HG03139 (cell line): ENCODE measurements around the gene PEX6.

Experiments
- ATAC-seq: cut with Tn5 transposase; IDR thresholded peaks from one replicate; pipeline ENCODE4 v1.9.1; 2021; ENCODE audit not compliant: unreplicated experiment

PEX6 gene

DNA sequence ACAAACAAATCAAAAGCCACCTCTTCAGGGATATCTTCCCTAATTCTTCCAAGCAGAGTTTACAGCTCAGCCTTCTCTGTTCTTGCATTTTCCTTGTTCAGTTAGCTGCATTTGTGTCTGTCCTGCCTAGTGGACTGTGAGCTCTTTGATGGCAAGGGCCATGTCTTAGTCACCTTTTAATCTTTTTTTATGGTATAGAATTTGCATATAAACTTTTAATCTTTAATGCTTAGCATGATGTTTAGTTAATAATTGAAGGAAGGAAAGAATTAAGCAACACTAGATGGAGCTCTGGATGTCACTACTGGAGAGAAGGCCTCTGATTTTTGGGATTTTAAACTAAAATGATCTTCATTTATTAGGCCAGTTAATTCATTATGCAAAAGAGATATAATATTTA is 17.5 kb upstream of the PEX6 start:
- ATAC-seq = no peak

DNA sequence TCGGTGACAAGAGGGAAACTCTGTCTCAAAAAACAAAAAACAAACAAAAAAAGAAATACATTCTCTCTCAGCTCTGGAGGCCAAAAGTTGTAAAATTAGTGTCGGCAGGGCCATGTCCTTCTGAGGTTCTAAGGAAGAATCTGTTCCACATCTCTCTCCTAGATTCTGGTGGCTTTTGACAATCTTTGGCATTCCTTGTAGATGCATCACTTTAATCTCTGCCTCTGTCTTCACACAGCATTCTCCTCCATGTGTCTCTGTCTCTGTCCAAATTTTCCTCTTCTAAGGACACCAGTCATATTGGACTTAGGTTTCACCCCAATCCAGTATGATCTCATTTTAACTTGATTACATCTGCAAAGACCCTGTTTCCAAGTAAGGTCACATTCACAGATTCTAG is 14.5 kb upstream of the PEX6 start:
- no peak for ATAC-seq

DNA sequence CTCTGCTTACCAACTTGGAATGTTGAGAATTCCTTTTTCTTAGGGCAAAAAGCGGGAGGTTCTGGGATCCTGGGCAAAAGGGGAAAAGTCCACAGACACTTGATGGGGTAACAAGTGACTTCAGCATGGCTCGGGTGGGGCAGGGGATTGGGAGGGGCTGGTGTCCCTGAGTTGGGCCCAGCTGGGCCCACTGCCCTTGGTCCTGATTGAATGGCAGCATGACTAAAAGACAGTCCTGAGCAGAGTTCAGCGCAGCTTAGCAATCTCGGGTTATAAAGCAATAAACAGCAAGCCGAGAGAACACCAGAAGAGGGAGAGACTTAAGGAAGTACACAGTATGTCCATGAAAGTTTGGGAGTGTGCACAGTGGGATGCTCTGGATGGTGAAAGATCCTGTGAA is 10.9 kb upstream of the PEX6 start:
- ATAC-seq = no peak

DNA sequence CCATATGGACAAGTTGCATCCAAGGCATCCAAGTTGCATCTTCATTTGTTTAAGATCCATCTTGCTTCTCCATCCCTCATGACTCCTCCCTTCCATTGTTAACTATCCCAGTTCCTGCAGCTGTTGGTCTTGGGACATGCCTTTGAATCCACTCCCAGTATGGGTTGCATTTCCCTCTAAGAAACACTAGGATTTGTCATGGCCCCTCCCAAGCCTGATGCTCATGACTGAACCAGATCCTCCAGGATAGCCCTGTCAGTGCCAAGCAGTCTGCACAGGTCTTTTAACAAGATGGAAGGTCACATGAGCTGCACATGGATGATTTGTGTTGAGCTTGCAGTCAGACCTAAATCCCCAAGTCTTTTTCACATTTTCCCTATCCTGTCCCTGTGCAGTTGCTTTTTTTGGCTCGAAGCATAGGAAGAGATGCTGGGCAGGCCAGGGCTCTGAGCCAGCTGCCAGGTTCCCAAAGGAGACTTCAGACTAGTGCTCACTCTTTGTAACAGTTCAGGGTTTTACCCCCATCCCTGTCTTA is 9.6 kb upstream of the PEX6 start:
- ATAC-seq = no peak

DNA sequence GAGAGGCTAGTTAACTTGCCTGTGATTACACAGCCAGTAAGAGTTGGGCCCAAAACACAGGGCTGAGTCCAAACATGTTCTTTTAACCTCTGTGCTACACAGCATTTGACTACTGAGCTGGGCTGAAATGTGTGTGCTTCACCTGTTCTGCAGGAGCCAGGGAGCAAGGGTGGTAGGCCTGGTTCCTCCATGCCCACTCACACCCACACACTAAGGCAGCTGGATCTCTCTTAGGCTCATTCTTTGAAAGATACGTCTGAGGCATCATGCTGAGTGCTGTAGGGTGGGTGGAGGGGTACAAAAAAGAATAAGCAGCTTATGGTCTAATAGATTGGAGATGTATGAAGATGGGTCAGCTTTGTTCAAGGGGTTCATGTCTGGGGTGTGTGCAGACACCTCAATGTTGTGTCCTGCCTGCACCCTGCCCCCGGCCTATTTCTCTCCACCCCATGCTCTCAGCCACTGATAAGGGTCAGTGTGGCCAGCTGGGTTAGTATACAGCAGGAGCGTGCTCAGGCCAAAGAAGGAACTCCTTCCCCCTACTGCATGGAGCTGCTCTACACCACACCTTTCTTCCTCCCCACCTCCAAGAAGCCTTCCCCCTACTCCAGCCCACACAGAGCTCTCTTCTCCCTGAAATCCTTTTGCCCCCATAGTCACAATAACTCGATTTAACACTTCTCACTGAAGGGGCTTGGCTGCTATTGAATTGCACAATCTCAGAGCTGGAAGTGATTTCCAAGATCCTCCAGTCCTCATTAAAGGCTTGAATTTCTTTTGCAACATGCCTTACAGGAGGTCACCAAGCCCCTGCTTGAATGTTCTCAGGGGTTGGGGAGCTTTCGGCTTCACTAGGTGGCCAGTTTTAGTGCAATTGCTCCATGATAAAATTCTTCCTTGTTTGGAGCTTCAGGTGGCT is 8.8 kb upstream of the PEX6 start:
- no peak for ATAC-seq

DNA sequence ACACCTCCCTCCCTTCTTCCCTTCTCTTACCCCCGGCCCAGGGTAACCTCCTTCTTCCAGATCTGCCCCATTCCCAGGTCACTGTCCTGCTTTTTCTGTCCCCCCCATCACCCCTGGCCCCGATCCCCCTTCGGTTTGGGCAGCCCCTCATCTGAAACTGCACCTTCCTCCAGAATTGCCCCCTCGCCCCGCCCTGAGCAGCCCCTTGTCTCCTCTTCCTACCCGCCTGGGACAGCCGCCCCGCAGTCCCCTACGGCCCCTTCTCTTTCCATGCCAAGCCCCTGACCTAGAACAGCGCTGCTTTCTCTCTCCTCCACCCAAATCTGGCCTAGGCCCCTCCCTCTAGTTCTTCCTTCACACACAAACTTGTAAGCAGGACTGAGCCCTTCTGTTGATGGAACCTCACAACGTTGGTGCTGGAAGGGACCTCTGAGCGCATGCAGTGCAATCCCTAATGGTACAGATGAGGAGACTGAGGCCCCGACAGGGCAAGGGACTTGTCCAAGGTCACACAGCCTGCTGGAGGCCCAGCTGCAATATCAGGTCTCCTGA is 6.0 kb upstream of the PEX6 start:
- no peak for ATAC-seq

DNA sequence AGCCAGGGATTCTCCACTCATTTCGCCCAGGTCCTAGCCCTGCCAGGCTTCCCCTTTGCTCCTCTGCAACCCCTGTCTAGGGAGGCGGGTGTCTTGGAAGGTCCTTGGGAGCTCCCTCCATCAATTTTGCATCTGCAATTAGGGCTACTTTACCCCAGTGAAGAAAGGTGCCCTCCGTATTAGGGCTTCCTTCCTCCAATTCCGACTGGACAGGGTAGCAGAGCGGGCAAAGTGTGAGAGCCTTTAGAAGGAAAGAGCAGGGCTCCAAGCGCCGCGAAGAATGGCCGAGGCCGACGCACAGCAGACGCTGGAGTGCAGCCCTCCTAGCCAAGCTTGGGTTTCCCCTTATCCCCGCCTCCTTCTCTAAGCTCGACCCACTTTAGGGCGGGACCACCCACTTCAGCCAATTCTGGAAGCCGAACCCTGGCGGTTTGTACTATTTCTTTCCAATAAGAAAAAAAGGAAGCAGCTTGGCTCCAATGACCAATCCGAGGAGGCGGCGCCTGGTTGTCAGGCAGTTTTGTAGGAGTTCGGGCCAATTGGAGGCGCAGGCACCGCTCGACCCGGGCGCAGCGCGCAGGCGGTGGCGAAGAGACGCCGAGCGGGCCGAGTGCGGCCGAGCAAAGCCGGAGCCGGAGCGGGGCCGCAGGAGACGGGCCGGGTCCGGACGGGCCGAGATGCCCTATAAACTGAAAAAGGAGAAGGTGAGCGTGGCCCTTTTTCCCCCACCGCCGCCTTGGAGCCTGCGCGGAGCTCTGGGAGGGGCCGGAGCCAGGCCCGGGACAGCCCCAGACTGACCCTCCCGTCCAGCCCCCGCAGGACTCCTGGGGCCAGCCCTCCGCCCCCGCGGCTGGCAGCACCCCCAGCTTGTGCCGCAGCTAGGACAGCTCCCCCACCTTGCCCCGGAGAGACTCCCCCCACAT is 5.3 kb upstream of the PEX6 start, which contains the start of gene PPP2R5D:
Gene PPP2R5D, plus strand, starts transcription at position 570 of the 923 bp plus-strand sequence. Its CDS starts 108 bp downstream, at position 678.
- ATAC-seq = peak; percentile 87

DNA sequence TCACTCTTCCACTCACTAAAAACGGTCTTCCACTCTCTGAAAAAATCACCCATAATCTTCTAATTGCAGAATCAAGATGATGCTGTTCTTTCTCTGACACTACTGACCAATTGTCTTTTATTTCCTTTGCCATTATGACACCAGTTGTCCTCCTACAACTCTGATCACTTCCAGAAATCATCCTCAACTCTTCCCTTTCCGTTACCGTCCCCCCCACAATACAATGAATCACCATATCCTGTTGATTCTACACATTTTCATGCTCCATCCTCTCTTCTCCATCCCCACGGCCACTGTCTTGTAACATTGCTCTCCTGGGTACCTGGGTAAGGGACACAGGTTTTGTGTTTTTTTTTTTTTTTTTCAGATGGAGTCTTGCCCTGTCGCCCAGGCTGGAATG is 2.9 kb upstream of the PEX6 start:
- ATAC-seq = no peak

DNA sequence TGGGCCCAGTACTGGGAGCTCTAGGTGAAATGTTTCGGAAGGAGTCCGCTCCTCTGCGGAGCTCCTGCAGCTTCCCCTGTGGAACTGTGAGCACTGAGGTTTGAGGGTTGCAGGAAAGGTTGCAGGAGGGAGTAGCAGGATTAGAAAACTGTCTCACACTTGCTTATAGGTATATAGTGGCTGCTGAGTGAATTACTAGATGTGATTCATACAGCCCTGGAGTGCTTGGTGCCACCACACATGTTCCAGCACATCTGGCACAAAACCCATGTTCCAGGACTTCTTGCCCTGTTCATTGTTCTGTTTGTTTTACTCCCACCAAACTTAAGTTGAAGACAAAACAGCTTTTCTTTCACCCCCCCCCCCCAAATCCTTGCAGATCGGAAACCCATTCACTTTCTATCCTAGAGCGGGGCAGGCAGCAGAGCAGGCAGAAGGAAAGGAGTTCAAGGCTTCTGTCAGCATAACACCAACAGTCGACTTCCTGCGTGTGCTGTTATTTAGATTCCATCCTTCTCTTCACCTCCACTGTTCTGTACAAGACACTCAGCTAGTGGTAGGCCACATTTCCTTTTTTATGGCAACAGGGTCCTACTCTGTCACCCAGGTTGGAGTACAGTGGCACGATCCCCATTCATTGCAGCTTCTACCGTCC is 669 bp upstream of the PEX6 start:
- peak; percentile 7 for ATAC-seq

DNA sequence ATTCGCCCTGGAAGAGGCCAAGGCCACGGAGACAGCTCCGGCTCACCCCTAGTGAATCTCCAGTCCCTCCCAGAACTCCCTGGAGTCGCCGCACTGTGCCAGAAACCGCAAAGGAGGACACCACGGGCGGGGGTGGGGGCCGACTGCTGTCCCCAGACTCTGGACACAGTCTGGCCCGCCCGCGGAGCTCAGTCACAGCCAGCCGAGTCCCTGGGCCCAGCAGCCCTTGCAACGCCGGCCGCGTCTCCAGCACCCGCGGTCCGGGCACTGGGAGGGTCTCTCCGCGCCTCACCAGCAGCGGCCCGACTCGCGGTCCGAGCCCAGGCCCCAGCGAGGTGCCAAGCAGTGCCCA is 518 bp downstream of the PEX6 start:
- peak; percentile 15 for ATAC-seq

DNA sequence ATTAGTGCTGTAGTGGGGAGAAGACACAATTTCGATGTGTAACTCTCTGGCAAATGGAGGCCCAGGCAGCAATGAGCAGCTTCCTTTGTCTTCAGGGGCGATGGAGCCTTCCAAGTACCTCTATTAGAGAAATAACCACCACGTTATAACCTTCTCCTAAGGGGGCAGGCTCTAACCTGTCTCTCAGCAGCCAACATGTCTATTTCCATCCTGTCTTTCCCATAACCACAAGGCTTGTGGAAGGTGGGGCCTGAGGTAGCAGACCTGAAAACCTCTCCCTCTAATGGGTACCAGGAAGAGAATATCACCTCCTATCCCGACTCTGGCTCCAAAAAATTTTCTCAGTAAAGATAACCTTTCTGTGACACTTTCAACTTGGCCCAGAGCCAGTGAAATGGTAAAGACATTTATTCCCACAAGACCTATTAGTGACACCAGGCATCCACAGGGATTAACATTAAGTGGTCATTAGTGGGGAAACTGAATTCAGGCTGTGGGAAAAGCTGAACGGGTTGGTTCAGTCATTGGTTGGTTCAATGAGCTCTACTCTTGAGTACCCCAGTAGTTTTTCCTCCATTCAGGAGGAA is 4.0 kb downstream of the PEX6 start:
- no peak for ATAC-seq

DNA sequence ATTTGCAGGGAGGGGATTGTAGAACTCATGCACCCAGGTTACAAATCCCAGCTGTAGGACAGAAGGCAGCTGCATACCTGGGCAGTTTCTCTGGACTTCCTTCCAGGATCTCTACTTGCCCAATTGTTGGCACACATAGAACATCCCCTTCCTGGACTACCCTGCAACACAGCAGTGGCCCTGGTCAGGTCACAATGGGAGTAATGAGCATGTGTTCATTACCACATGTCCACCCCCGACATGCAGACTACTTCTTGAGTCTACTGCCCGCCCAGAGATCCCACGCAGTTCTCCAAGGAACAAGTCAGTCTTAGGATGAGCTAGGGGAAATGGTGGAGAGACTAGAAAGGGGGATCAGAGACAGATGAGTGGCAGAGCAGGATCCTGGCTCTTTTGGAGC is 5.1 kb downstream of the PEX6 start:
- ATAC-seq = no peak

DNA sequence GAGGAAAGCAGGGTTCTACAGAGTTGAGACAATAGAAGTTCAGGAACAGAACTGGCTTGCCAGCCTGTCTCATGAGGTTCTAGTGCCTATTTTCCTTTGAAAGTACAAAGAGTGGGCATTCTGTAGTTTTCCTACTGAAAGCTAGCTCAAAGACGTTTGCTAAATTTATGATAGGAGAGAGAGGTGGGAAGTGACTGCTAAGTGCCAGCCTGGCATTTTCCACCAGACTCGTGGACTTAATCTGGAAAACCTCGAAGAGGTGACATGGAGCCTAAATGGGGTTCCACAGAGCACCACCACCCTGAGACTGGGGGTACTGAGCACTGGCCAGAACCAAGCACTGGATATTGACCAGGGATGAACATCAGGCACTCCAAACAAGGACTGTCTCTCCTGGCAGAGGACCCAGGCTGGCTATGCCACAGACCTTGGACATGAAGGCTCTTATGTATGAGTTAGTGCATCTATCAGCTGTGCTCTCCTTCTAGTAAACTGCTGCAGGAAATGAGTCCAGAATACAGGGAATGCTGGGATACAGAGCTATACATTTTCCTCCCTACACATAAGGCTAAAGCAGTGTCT is 7.1 kb downstream of the PEX6 start:
- no peak for ATAC-seq

DNA sequence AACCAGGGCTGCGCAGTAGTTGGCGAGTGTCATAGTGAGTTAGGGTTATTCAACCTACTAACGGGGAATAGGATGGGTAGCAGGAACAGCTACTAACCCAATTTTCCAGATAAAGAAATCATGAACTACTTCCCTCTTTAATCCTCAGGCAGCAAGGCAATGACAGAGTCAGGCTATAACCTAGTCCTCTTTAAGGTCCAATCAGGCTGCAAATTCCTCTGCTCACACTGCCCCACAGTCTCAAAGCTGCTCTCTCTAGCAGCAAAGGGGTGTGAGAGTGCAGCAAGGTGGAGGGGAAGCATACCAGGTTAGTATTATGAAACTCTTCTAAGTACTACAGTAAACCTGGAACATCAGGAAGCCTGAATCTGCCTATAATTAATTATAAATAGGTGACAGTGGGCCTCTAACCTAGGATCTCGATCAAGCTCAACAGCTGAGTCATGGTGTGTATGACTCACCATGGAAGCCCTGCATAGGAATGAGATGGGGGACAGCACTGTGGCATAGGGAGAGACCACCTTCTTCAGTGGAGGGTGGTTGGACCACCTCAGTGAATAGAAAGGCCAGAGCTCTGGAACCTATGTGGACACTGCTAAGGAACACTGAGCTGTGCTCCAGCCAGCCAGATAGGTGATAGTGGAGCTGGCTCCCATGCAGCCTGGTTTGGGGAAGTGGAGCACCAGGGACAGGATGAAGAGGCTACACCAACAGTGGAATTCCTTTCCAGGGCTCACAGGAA is 7.9 kb downstream of the PEX6 start:
- ATAC-seq = no peak

DNA sequence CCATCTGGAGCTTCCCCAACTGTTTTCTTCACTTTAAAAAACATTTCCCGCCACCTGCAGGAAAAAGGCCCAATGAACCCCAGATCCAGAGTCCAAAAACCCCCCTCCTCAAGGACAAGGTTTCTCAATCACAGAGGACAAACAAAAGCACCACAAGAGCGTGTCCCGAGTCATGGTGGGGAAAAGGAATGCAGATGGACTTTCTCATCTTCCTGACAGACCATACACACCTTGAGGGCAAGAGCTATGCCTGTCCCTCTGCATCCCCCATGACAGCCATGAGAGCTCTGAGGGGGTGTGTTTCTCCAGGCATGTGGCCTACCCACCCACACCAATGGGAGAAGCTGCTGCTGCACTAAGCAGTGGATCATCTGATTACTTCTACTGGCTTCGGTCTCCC is 9.0 kb downstream of the PEX6 start:
- ATAC-seq = no peak

DNA sequence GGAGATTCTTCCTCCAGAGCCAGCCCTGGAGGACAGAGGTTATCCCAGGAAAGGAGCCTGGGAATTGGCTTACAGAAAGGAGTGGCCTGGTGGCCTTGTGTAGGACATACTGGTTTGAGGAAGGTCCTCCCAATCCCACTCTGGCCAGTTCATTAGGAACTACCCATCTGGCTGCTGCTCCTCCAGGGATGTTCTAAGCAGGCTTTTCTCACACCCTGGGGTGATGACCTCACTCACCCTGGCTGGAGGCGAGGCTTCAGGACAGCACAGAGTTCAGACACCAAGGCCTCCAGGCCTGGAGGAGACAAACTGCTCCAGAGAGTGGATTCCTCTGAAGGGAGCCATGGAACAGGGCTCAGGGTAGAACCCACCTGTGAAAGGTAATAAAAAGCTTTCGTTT is 9.6 kb downstream of the PEX6 start:
- ATAC-seq = no peak

DNA sequence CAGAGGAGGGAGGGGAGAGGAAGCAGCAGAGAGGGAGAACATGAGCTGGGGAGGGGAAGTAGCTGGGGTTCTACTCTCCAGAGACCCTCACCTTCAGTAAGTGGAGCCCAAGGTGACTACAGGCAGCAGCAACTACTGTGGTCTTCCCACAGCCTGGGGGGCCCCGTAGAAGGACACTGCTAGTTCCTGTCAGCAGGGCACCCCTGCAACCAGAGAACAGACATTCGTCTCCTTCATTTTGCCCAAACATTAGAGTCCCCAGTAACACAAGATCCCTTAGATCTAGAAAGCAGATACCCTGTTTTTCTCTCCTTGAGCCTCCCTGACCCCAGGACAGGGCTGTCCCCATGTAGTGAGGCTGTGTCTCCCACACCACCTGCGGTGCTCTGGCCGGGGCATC is 10.2 kb downstream of the PEX6 start:
- no peak for ATAC-seq

DNA sequence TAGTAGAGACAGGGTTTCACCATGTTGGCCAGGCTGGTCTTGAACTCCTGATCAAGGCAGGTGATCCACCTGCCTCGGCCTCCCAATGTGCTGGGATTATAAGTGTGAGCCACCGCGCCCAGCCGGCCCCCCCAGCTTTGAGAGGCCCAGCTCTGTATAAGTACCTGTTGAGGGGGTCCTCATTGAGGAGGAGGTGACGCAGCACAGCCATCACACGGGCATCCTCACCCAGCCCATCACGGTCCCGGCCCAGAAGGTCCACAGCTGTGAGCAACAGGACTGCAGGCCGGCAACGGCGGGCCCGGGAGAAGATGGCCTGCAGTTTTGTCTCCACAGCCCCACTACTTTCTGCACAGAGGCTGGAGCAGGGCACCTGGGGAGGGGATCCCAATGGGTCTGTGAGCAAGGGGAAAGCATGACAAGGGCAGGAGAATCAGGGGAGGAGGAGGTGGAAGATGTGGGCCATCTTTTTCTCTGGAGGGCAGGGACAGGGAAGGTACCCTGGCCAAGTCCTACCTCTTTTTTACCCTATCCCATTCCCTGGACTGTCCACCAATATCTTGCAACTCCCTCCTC is 10.8 kb downstream of the PEX6 start:
- ATAC-seq = no peak

DNA sequence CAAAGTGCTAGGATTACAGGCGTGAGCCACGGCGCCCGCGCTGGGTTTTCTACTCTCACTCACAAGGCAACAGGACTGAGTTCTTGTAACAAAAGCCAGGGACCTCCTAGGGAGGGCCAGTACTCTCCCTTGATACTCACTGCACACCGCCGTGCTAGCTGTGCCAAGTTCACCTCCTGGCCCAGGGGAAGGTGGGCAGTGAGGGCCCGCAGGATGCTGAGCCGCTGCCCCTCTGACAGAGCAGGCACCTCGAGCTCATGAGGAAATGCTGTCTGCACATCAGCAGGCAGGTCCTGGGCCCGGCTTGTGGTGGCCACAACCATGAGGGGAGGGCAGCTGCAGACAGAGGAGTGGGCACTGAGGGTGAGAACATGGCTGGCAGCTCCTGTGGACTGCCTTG is 11.8 kb downstream of the PEX6 start:
- ATAC-seq = no peak
